HL-60 (cell line): Measurements from ENCODE around the gene MYL9.

Source experiments
- CTCF ChIP-seq: IDR thresholded peaks from one replicate; pipeline ENCODE4 v1.5.1; 2011; ENCODE audit warnings: low read length, control low read depth, inconsistent platforms; ENCODE audit not compliant: insufficient read depth
- GABPA ChIP-seq: IDR thresholded peaks from 2 replicates; pipeline ENCODE4 v1.6.1; 2012; ENCODE audit warnings: low read depth
- POLR2AphosphoS5 ChIP-seq: IDR thresholded peaks from 2 replicates; pipeline ENCODE4 v1.6.1; 2012; ENCODE audit warnings: low read depth
- SPI1 ChIP-seq: IDR thresholded peaks from 2 replicates; pipeline ENCODE4 v1.6.1; 2012; ENCODE audit warnings: low read depth, mild to moderate bottlenecking, borderline replicate concordance
- TF ChIP-seq, protein P1 (sequence below): IDR thresholded peaks from 2 replicates; pipeline ENCODE4 v1.6.1; 2012; ENCODE audit warnings: low read depth; ENCODE audit not compliant: insufficient replicate concordance

GRCh38 chr20:36541768-36542488, 609 bp downstream of the MYL9 start:
- no peak for TF ChIP-seq SPI1
- TF ChIP-seq, protein P1, sequence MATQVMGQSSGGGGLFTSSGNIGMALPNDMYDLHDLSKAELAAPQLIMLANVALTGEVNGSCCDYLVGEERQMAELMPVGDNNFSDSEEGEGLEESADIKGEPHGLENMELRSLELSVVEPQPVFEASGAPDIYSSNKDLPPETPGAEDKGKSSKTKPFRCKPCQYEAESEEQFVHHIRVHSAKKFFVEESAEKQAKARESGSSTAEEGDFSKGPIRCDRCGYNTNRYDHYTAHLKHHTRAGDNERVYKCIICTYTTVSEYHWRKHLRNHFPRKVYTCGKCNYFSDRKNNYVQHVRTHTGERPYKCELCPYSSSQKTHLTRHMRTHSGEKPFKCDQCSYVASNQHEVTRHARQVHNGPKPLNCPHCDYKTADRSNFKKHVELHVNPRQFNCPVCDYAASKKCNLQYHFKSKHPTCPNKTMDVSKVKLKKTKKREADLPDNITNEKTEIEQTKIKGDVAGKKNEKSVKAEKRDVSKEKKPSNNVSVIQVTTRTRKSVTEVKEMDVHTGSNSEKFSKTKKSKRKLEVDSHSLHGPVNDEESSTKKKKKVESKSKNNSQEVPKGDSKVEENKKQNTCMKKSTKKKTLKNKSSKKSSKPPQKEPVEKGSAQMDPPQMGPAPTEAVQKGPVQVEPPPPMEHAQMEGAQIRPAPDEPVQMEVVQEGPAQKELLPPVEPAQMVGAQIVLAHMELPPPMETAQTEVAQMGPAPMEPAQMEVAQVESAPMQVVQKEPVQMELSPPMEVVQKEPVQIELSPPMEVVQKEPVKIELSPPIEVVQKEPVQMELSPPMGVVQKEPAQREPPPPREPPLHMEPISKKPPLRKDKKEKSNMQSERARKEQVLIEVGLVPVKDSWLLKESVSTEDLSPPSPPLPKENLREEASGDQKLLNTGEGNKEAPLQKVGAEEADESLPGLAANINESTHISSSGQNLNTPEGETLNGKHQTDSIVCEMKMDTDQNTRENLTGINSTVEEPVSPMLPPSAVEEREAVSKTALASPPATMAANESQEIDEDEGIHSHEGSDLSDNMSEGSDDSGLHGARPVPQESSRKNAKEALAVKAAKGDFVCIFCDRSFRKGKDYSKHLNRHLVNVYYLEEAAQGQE, result no peak
- no peak for TF ChIP-seq CTCF
- no peak for TF ChIP-seq POLR2AphosphoS5
- no peak for TF ChIP-seq GABPA
